OCI-LY3 (cell line): ENCODE results near the gene SDK1.

ENCODE experiments used
- H2AFZ ChIP-seq: fragments of 200-600, 300-600 bp; shearing (Covaris generic); 2 replicates; pipeline ENCODE4 v1.6.0; 2014; ENCODE audit warnings: antibody characterized with exemption, low read depth, low read length
- H3K27ac ChIP-seq: fragments of 200-600, 300-600 bp; sonication (generic); 2 replicates; pipeline ENCODE4 v1.5.1; 2014; ENCODE audit warnings: mild to moderate bottlenecking, low read length, moderate library complexity, mixed read lengths
- H3K27me3 ChIP-seq: fragments of 200-600, 300-600 bp; sonication (generic); 2 replicates; pipeline ENCODE4 v1.6.1; 2014; ENCODE audit warnings: low read depth, low read length, mixed read lengths
- H3K36me3 ChIP-seq: fragments of 200-600, 300-600 bp; sonication (generic); replicated peaks from 2 replicates; pipeline ENCODE3; 2014; ENCODE audit warnings: low read depth, low read length, mixed read lengths
- H3K4me1 ChIP-seq: fragments of 300-600, 200-600 bp; sonication (generic); 2 replicates; pipeline ENCODE4 v1.6.1; 2014; ENCODE audit warnings: low read length, mixed read lengths
- H3K4me2 ChIP-seq: fragments of 200-600, 300-600 bp; sonication (generic); 2 replicates; pipeline ENCODE4 v1.6.1; 2014; ENCODE audit warnings: low read length, mixed read lengths
- H3K4me3 ChIP-seq: fragments of 300-600, 200-600 bp; sonication (generic); 2 replicates; pipeline ENCODE4 v1.5.1; 2014; ENCODE audit warnings: antibody characterized with exemption, mild to moderate bottlenecking, low read length, moderate library complexity
- H3K79me2 ChIP-seq: fragments of 300-600, 200-600 bp; shearing (Covaris generic); 2 replicates; pipeline ENCODE4 v1.6.1; 2014; ENCODE audit warnings: mild to moderate bottlenecking, low read length, mixed read lengths
- H3K9ac ChIP-seq: fragments of 300-600, 200-600 bp; shearing (Covaris generic); 2 replicates; pipeline ENCODE4 v1.6.0; 2014; ENCODE audit warnings: mild to moderate bottlenecking, low read length, moderate library complexity
- H3K9me3 ChIP-seq: fragments of 200-600, 300-600 bp; shearing (Covaris generic); 2 replicates; pipeline ENCODE4 v1.6.1; 2014; ENCODE audit warnings: low read length, mixed read lengths; ENCODE audit not compliant: insufficient read depth
- H4K20me1 ChIP-seq: fragments of 200-600, 300-600 bp; sonication (generic); 2 replicates; pipeline ENCODE4 v1.6.1; 2016; ENCODE audit warnings: low read length, mixed read lengths; ENCODE audit not compliant: insufficient read depth
- EZH2phosphoT487 ChIP-seq: fragments of 200-600 bp; shearing (Covaris generic); IDR thresholded peaks from 2 replicates; pipeline ENCODE4 v1.6.1; 2018; ENCODE audit warnings: antibody characterized with exemption, mixed run types, low read depth
- TF ChIP-seq, protein P1 (sequence below): fragments of 200-600, 300-600 bp; sonication (generic); IDR thresholded peaks from 2 replicates; pipeline ENCODE4 v1.5.1; 2014; ENCODE audit warnings: antibody characterized with exemption, low read length, low read depth

The SDK1 gene

GRCh38 chr7:3416453-3416852 is 115.4 kb downstream of the SDK1 start:
- Histone ChIP-seq H2AFZ (no peak overlapping the region), H3K36me3 (no peaks in the 10 kb centered on the region), H3K4me2 (no peak overlapping the region), H3K27me3 (no peaks in the 10 kb centered on the region; the same call in 1 of the 2 replicates), H3K9me3 (no peaks in the 10 kb centered on the region), H3K27ac (no peak overlapping the region), H4K20me1 (no peaks in the 10 kb centered on the region), H3K79me2 (no peaks in the 10 kb centered on the region), H3K9ac (no peak overlapping the region), H3K4me1 (no peaks in the 10 kb centered on the region), H3K4me3 (no peak overlapping the region)
- no peak for TF ChIP-seq EZH2phosphoT487
- TF ChIP-seq, protein P1, sequence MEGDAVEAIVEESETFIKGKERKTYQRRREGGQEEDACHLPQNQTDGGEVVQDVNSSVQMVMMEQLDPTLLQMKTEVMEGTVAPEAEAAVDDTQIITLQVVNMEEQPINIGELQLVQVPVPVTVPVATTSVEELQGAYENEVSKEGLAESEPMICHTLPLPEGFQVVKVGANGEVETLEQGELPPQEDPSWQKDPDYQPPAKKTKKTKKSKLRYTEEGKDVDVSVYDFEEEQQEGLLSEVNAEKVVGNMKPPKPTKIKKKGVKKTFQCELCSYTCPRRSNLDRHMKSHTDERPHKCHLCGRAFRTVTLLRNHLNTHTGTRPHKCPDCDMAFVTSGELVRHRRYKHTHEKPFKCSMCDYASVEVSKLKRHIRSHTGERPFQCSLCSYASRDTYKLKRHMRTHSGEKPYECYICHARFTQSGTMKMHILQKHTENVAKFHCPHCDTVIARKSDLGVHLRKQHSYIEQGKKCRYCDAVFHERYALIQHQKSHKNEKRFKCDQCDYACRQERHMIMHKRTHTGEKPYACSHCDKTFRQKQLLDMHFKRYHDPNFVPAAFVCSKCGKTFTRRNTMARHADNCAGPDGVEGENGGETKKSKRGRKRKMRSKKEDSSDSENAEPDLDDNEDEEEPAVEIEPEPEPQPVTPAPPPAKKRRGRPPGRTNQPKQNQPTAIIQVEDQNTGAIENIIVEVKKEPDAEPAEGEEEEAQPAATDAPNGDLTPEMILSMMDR: no peak

- Histone ChIP-seq H3K27me3 (no peaks in the 10 kb centered on the region), H3K4me3 (no peak overlapping the region), H3K27ac (no peak overlapping the region), H3K9ac (no peak overlapping the region), H3K79me2 (no peaks in the 10 kb centered on the region), H3K4me1 (no peaks in the 10 kb centered on the region), H4K20me1 (no peaks in the 10 kb centered on the region), H3K9me3 (no peaks in the 10 kb centered on the region), H3K4me2 (no peak overlapping the region), H3K36me3 (no peaks in the 10 kb centered on the region), H2AFZ (no peak overlapping the region)
- TF ChIP-seq EZH2phosphoT487: no peak
- TF ChIP-seq, protein P1: no peak
Measured at GRCh38 chr7:3425087-3425486, 124.0 kb downstream of the SDK1 start.

GRCh38 chr7:3426064-3426463 is 125.0 kb downstream of the SDK1 start:
- Histone ChIP-seq H3K27ac (no peak overlapping the region), H4K20me1 (no peaks in the 10 kb centered on the region), H3K4me3 (no peak overlapping the region), H3K36me3 (no peaks in the 10 kb centered on the region), H3K79me2 (no peaks in the 10 kb centered on the region), H3K9me3 (no peaks in the 10 kb centered on the region), H3K9ac (no peak overlapping the region), H3K4me1 (no peaks in the 10 kb centered on the region), H3K4me2 (no peak overlapping the region), H2AFZ (no peak overlapping the region), H3K27me3 (no peaks in the 10 kb centered on the region)
- TF ChIP-seq EZH2phosphoT487: no peak
- TF ChIP-seq, protein P1: no peak

GRCh38 chr7:3427957-3428356 is 126.9 kb downstream of the SDK1 start:
- Histone ChIP-seq H3K4me3 (no peak overlapping the region), H3K27me3 (no peaks in the 10 kb centered on the region), H3K9ac (no peak overlapping the region), H3K4me1 (no peaks in the 10 kb centered on the region), H3K79me2 (no peaks in the 10 kb centered on the region), H2AFZ (no peak overlapping the region), H3K9me3 (no peaks in the 10 kb centered on the region), H4K20me1 (no peaks in the 10 kb centered on the region), H3K4me2 (no peak overlapping the region), H3K27ac (no peak overlapping the region), H3K36me3 (no peaks in the 10 kb centered on the region)
- TF ChIP-seq EZH2phosphoT487: no peak
- TF ChIP-seq, protein P1: no peak
